SK-N-SH (cell line): Measurements from ENCODE around the gene METRNL. TPM values are rescaled to one million over a fixed set of nuclear protein-coding genes. Genes with fewer than 3 reads are reported as not detected.

Source experiments
- CTCF ChIA-PET: fragments of 300-600, 350-600 bp; formaldehyde crosslinking; extraction: SDS; loops from one replicate; lab custom pipeline; 2021; lab: Yijun Ruan, JAX
- POLR2A ChIA-PET: fragments of 350-600 bp; sonication (Branson Sonifier 250); formaldehyde crosslinking; extraction: SDS; loops from one replicate; lab custom pipeline; 2020; ENCODE audit warnings: antibody characterized with exemption, inconsistent platforms; lab: Yijun Ruan, JAX
- DNase-seq: peaks from one replicate; pipeline ENCODE4 v3.0.0; 2012
- H2AFZ ChIP-seq: fragments of 200-600 bp; sonication (generic); 2 replicates; pipeline ENCODE4 v1.8.1; 2016; ENCODE audit warnings: antibody characterized with exemption, mild to moderate bottlenecking, low read depth
- H3F3A ChIP-seq: fragments of 200-600 bp; sonication (generic); replicated peaks from 2 replicates; pipeline ENCODE3; 2016; ENCODE audit warnings: antibody characterized with exemption, mild to moderate bottlenecking; ENCODE audit not compliant: insufficient read depth
- H3K27ac ChIP-seq, 2 experiments: fragments of 200-500 bp in 1 of 2; fragments of 200-600 bp in 1 of 2; sonication (Bioruptor generic) in 1 of 2; sonication (generic), shearing (Covaris generic) in 1 of 2; 2 replicates each; pipeline versions ENCODE4 v1.5.1 to v1.6.1; 2014 to 2016; ENCODE audit warnings: low read depth in 2 of 2, inconsistent platforms in 1 of 2, low read length in 1 of 2, mild to moderate bottlenecking in 1 of 2, mixed read lengths in 1 of 2
- H3K27me3 ChIP-seq: fragments of 200-600 bp; sonication (generic), shearing (Covaris generic); 2 replicates; pipeline ENCODE4 v1.6.1; 2016; ENCODE audit warnings: mixed run types; ENCODE audit not compliant: insufficient read depth
- H3K36me3 ChIP-seq, 2 experiments: fragments of 200-500 bp in 1 of 2; fragments of 200-600 bp in 1 of 2; sonication (Bioruptor generic) in 1 of 2; sonication (generic) in 1 of 2; replicated peaks in 1 of 2; 2 replicates each; pipeline versions ENCODE3 to v1.5.1; 2014 to 2016; ENCODE audit warnings: low read length in 1 of 2, mild to moderate bottlenecking in 1 of 2; ENCODE audit not compliant: insufficient read depth in 2 of 2, control insufficient read depth in 1 of 2
- H3K4me1 ChIP-seq, 2 experiments: fragments of 200-500 bp in 1 of 2; fragments of 200-600 bp in 1 of 2; sonication (Bioruptor generic) in 1 of 2; sonication (generic), shearing (Covaris generic) in 1 of 2; 2 replicates each; pipeline versions ENCODE4 v1.5.1 to v1.6.1; 2014 to 2016; ENCODE audit warnings: low read depth in 1 of 2, low read length in 1 of 2, mixed run types in 1 of 2; ENCODE audit not compliant: insufficient read depth in 2 of 2, control insufficient read depth in 1 of 2
- H3K4me2 ChIP-seq: fragments of 200-600 bp; sonication (generic), shearing (Covaris generic); 2 replicates; pipeline ENCODE4 v1.6.1; 2017; ENCODE audit warnings: mixed run types
- H3K4me3 ChIP-seq, 2 experiments: fragments of 200-500 bp in 1 of 2; fragments of 200-600 bp in 1 of 2; sonication (Bioruptor generic) in 1 of 2; sonication (generic), shearing (Covaris generic) in 1 of 2; 2 replicates each; pipeline versions ENCODE4 v1.5.1 to v1.8.1; 2014 to 2016; ENCODE audit warnings: low read depth in 2 of 2, inconsistent platforms in 1 of 2, low read length in 1 of 2, mild to moderate bottlenecking in 1 of 2, mixed read lengths in 1 of 2, moderate library complexity in 1 of 2
- H3K79me2 ChIP-seq: fragments of 200-600 bp; sonication (generic); 2 replicates; pipeline ENCODE4 v1.8.1; 2017; ENCODE audit warnings: mild to moderate bottlenecking; ENCODE audit not compliant: insufficient read depth
- H3K9ac ChIP-seq: fragments of 200-600 bp; sonication (generic); 2 replicates; pipeline ENCODE4 v1.6.1; 2017; ENCODE audit warnings: mixed run types
- H3K9me2 ChIP-seq: fragments of 200-600 bp; sonication (generic); 2 replicates; pipeline ENCODE4 v1.6.1; 2017; ENCODE audit warnings: mixed run types
- H3K9me3 ChIP-seq: fragments of 200-600 bp; sonication (generic); 2 replicates; pipeline ENCODE4 v1.6.1; 2017; ENCODE audit warnings: mixed run types, mild to moderate bottlenecking, moderate library complexity
- H4K20me1 ChIP-seq: fragments of 200-600 bp; sonication (generic); 2 replicates; pipeline ENCODE4 v1.6.1; 2017; ENCODE audit warnings: mild to moderate bottlenecking, mixed run types; ENCODE audit not compliant: insufficient read depth
- CHD2 ChIP-seq: fragments of 150-350 bp; IDR thresholded peaks from 2 replicates; pipeline ENCODE4 v1.6.1; 2018; ENCODE audit warnings: low read length; ENCODE audit not compliant: partially characterized antibody
- EP300 ChIP-seq, 2 experiments: IDR thresholded peaks; 2 replicates each; pipeline versions ENCODE4 v1.4.0 to v1.6.1; 2012; ENCODE audit warnings: borderline replicate concordance in 1 of 2, low read depth in 1 of 2, low read length in 1 of 2
- FOXM1 ChIP-seq: IDR thresholded peaks from 2 replicates; pipeline ENCODE4 v1.4.0; 2012; ENCODE audit warnings: low read depth, mild to moderate bottlenecking
- MAX ChIP-seq: IDR thresholded peaks from 2 replicates; pipeline ENCODE4 v1.4.0; 2012; ENCODE audit warnings: low read depth
- MEF2A ChIP-seq: IDR thresholded peaks from 2 replicates; pipeline ENCODE4 v1.4.0; 2012; ENCODE audit warnings: low read depth, borderline replicate concordance
- NRF1 ChIP-seq: IDR thresholded peaks from 2 replicates; pipeline ENCODE4 v1.6.1; 2012; ENCODE audit warnings: low read depth, mild to moderate bottlenecking, low read length
- REST ChIP-seq: IDR thresholded peaks from 2 replicates; pipeline ENCODE4 v1.6.1; 2012; ENCODE audit warnings: mild to moderate bottlenecking, low read depth, low read length, moderate library complexity
- RFX5 ChIP-seq: IDR thresholded peaks from 2 replicates; pipeline ENCODE4 v1.6.1; 2012; ENCODE audit warnings: mild to moderate bottlenecking, improper control_type of control experiment, low read length
- RXRA ChIP-seq: IDR thresholded peaks from 2 replicates; pipeline ENCODE4 v1.4.0; 2012; ENCODE audit warnings: low read depth, mild to moderate bottlenecking, borderline replicate concordance
- SMC3 ChIP-seq: IDR thresholded peaks from 2 replicates; pipeline ENCODE4 v1.6.1; 2012; ENCODE audit warnings: low read depth, low read length, improper control_type of control experiment
- TEAD4 ChIP-seq: IDR thresholded peaks from 2 replicates; pipeline ENCODE4 v1.4.0; 2012; ENCODE audit warnings: mild to moderate bottlenecking, borderline replicate concordance; ENCODE audit not compliant: insufficient read depth
- USF1 ChIP-seq: IDR thresholded peaks from 2 replicates; pipeline ENCODE4 v1.4.0; 2012; ENCODE audit warnings: low read depth, borderline replicate concordance
- USF2 ChIP-seq: fragments of 150-350 bp; IDR thresholded peaks from 2 replicates; pipeline ENCODE4 v1.6.1; 2017; ENCODE audit warnings: antibody characterized with exemption, low read length, low read depth, borderline replicate concordance
- YY1 ChIP-seq: IDR thresholded peaks from 2 replicates; pipeline ENCODE4 v1.4.0; 2012; ENCODE audit warnings: low read depth, mild to moderate bottlenecking
- WGBS: methylation state at CpG from one replicate; pipeline ENCODE4 v1.1.6; 2017; ENCODE audit warnings: low lambda C conversion rate; 5-methylcytosine and 5-hydroxymethylcytosine counted together
- polyA plus RNA-seq, 3 experiments: library from polyadenylated mRNA; depleted of rRNA; stranded (reverse); fragments of >200 nt; gene quantifications; 2 replicates each; pipeline ENCODE4 v1.2.3, GENCODE V29; 2012

METRNL gene
- polyA plus RNA-seq, 1 of the 3 experiments (the other 2 are of a cell fraction), result 75.5 TPM

- no peak for TF ChIP-seq RFX5
- TF ChIP-seq SMC3, result no peak
- peak; percentile 51 for TF ChIP-seq REST
- TF ChIP-seq MAX, result peak; percentile 93
- TF ChIP-seq RXRA, result peak; percentile 96; the same call in 1 of the 2 replicates
- TF ChIP-seq CHD2, result peak; percentile 70
- TF ChIP-seq EP300 (IDR thresholded peaks at IDR 0.05; ENCODE audit: borderline replicate concordance in 1 of 2, low read depth in 1 of 2, low read length in 1 of 2), result peak; percentile 58 to 92; a peak in 3 of 4 replicates
- TF ChIP-seq, all 33 proteins: peak for 18
Observed at GRCh38 chr17:83083368-83084201, 4.2 kb downstream of the METRNL start (continued).

GRCh38 chr17:83084214-83084613, 4.8 kb downstream of the METRNL start:
- peaks cover 77% of the 10 kb centered on the region for H4K20me1 ChIP-seq
- H2AFZ ChIP-seq, result no peak overlapping the region
- H3K79me2 ChIP-seq, result peaks cover 79% of the 10 kb centered on the region
- TF ChIP-seq RXRA (no peak), USF2 (no peak), YY1 (no peak), USF1 (no peak), TEAD4 (no peak), FOXM1 (no peak), EP300 (IDR thresholded peaks at IDR 0.05; ENCODE audit: borderline replicate concordance in 1 of 2, low read depth in 1 of 2, low read length in 1 of 2) (no peak), MEF2A (no peak), NRF1 (no peak)
- POLR2A ChIA-PET, result no interaction called here
- peak overlapping the region; percentile 11 for H3K9ac ChIP-seq
- CTCF ChIA-PET, result interaction anchor here (0.7 to 2.0 kb wide), 7 partner anchors 11 to 310 kb away, joined by 3 to 6 read pairs (median 4); no protein-coding TSS in a partner anchor
- no peak for DNase-seq
- peaks cover 13 to 21% of the 10 kb centered on the region in 2 experiments for H3K36me3 ChIP-seq
- H3K27me3 ChIP-seq, result no peaks in the 10 kb centered on the region
- H3F3A ChIP-seq, result peaks cover 30% of the 10 kb centered on the region
- peak overlapping the region; percentile 93 for H3K27ac ChIP-seq
- no peaks in the 10 kb centered on the region for H3K9me2 ChIP-seq
- H3K9me3 ChIP-seq, result no peaks in the 10 kb centered on the region
- H3K4me2 ChIP-seq, result peak overlapping the region; percentile 97
- peaks cover 31 to 35% of the 10 kb centered on the region in 2 experiments for H3K4me1 ChIP-seq
- WGBS, result 87% methylated on average over 9 of the region's 9 CpGs
- H3K4me3 ChIP-seq, result peak overlapping the region; percentile 21 to 26; a peak in 3 of 4 replicates
